ENCODE data around the gene WDR27. TPM values are rescaled to one million over a fixed set of nuclear protein-coding genes. Genes with fewer than 3 reads are reported as not detected.

The WDR27 gene
- total RNA-seq, 1 experiment from 2014 or later: 25.1 TPM

- no peak for DNase-seq (ENCODE audit: low read depth)
Measured at GRCh38 chr6:169640983-169641382, 60.8 kb downstream of the WDR27 start.

GRCh38 chr6:169640351-169640852 is 61.4 kb downstream of the WDR27 start:
- no peak for DNase-seq (ENCODE audit: low read depth)

GRCh38 chr6:169639653-169640278 is 62.1 kb downstream of the WDR27 start:
- DNase-seq (ENCODE audit: low read depth): no peak

- no peak for DNase-seq (ENCODE audit: low read depth)
Measured at GRCh38 chr6:169638915-169639314, 62.9 kb downstream of the WDR27 start.

- no peak for DNase-seq (ENCODE audit: low read depth)
Measured at GRCh38 chr6:169638388-169638787, 63.4 kb downstream of the WDR27 start.

GRCh38 chr6:169635345-169635744 is 66.5 kb downstream of the WDR27 start:
- no peak for DNase-seq (ENCODE audit: low read depth)

GRCh38 chr6:169632841-169633240 is 69.0 kb downstream of the WDR27 start:
- DNase-seq (ENCODE audit: low read depth): no peak

GRCh38 chr6:169629256-169629655 is 72.6 kb downstream of the WDR27 start:
- no peak for DNase-seq (ENCODE audit: low read depth)

- no peak for DNase-seq (ENCODE audit: low read depth)
Measured at GRCh38 chr6:169627736-169628607, 73.9 kb downstream of the WDR27 start.

GRCh38 chr6:169626649-169627048 is 75.2 kb downstream of the WDR27 start:
- DNase-seq (ENCODE audit: low read depth): no peak

GRCh38 chr6:169626169-169626568 is 75.7 kb downstream of the WDR27 start:
- no peak for DNase-seq (ENCODE audit: low read depth)

- DNase-seq (ENCODE audit: low read depth): no peak
Measured at GRCh38 chr6:169625376-169625775, 76.5 kb downstream of the WDR27 start.

GRCh38 chr6:169624785-169625184 is 77.0 kb downstream of the WDR27 start:
- no peak for DNase-seq (ENCODE audit: low read depth)

GRCh38 chr6:169623975-169624374 is 77.9 kb downstream of the WDR27 start:
- no peak for DNase-seq (ENCODE audit: low read depth)

- DNase-seq (ENCODE audit: low read depth): no peak
Measured at GRCh38 chr6:169623343-169623742, 78.5 kb downstream of the WDR27 start.

- DNase-seq (ENCODE audit: low read depth): no peak
Measured at GRCh38 chr6:169622618-169623017, 79.2 kb downstream of the WDR27 start.

GRCh38 chr6:169621311-169621710 is 80.5 kb downstream of the WDR27 start:
- no peak for DNase-seq (ENCODE audit: low read depth)

- peak; percentile 63 for DNase-seq (ENCODE audit: low read depth)
Measured at GRCh38 chr6:169620171-169621130, 81.4 kb downstream of the WDR27 start.

- DNase-seq (ENCODE audit: low read depth): peak; percentile 66
Measured at GRCh38 chr6:169619650-169620049, 82.2 kb downstream of the WDR27 start.

GRCh38 chr6:169618526-169619490 is 83.0 kb downstream of the WDR27 start:
- peak; percentile 89 for DNase-seq (ENCODE audit: low read depth)

All from LHCN-M2 (cell line).